GM19035 (cell line): ENCODE results near the gene PPP3CA.
"Not testable (repeated sequence)": the region's sequence is repeated elsewhere in the genome, so short reads cannot be mapped to it uniquely, and the experiment has no call there.

Experiments used
- ATAC-seq: cut with Tn5 transposase; IDR thresholded peaks from one replicate; pipeline ENCODE4 v1.9.1; 2021; ENCODE audit not compliant: unreplicated experiment

PPP3CA gene

GRCh38 chr4:101104312-101105052, 242.8 kb downstream of the PPP3CA start:
- peak; percentile 39 for ATAC-seq

- peak; percentile 74 for ATAC-seq
Measured at GRCh38 chr4:101103381-101104142, 243.8 kb downstream of the PPP3CA start.

GRCh38 chr4:101102114-101102742, 245.1 kb downstream of the PPP3CA start:
- no peak for ATAC-seq

- no peak for ATAC-seq
Measured at GRCh38 chr4:101101072-101101471, 246.3 kb downstream of the PPP3CA start.

GRCh38 chr4:101098666-101099400, 248.5 kb downstream of the PPP3CA start:
- ATAC-seq, result no peak

- not testable (repeated sequence) for ATAC-seq
Measured at GRCh38 chr4:101092609-101093008, 254.7 kb downstream of the PPP3CA start.

GRCh38 chr4:101089168-101089567, 258.2 kb downstream of the PPP3CA start:
- no peak for ATAC-seq

GRCh38 chr4:101086801-101087586, 260.3 kb downstream of the PPP3CA start:
- no peak for ATAC-seq

GRCh38 chr4:101083131-101083530, 264.2 kb downstream of the PPP3CA start:
- no peak for ATAC-seq

GRCh38 chr4:101081695-101082369, 265.5 kb downstream of the PPP3CA start:
- ATAC-seq, result no peak

- no peak for ATAC-seq
Measured at GRCh38 chr4:101081166-101081565, 266.2 kb downstream of the PPP3CA start.

GRCh38 chr4:101078950-101079349, 268.4 kb downstream of the PPP3CA start:
- no peak for ATAC-seq

- no peak for ATAC-seq
Measured at GRCh38 chr4:101076032-101076431, 271.3 kb downstream of the PPP3CA start.

GRCh38 chr4:101075536-101075935, 271.8 kb downstream of the PPP3CA start:
- no peak for ATAC-seq

GRCh38 chr4:101074326-101074725, 273.0 kb downstream of the PPP3CA start:
- no peak for ATAC-seq

GRCh38 chr4:101071241-101071640, 276.1 kb downstream of the PPP3CA start:
- ATAC-seq, result no peak

- ATAC-seq, result no peak
Measured at GRCh38 chr4:101068115-101068514, 279.2 kb downstream of the PPP3CA start.

GRCh38 chr4:101067383-101067782, 279.9 kb downstream of the PPP3CA start:
- no peak for ATAC-seq

- no peak for ATAC-seq
Measured at GRCh38 chr4:101066626-101067170, 280.6 kb downstream of the PPP3CA start.
